K562 treated with DMSO at 1 percent for 24 hours (cell line): ENCODE measurements around the gene ADAMTS9. TPM values are rescaled to one million over a fixed set of nuclear protein-coding genes. Genes with fewer than 3 reads are reported as not detected.

ENCODE experiments used
- total RNA-seq: library from RNA; unstranded; fragments of 300-600 nt; gene quantifications from 2 replicates; pipeline ENCODE4 v1.2.3, GENCODE V29; 2022; ENCODE audit warnings: low read depth; ENCODE audit not compliant: insufficient read depth

ADAMTS9 gene, protein sequence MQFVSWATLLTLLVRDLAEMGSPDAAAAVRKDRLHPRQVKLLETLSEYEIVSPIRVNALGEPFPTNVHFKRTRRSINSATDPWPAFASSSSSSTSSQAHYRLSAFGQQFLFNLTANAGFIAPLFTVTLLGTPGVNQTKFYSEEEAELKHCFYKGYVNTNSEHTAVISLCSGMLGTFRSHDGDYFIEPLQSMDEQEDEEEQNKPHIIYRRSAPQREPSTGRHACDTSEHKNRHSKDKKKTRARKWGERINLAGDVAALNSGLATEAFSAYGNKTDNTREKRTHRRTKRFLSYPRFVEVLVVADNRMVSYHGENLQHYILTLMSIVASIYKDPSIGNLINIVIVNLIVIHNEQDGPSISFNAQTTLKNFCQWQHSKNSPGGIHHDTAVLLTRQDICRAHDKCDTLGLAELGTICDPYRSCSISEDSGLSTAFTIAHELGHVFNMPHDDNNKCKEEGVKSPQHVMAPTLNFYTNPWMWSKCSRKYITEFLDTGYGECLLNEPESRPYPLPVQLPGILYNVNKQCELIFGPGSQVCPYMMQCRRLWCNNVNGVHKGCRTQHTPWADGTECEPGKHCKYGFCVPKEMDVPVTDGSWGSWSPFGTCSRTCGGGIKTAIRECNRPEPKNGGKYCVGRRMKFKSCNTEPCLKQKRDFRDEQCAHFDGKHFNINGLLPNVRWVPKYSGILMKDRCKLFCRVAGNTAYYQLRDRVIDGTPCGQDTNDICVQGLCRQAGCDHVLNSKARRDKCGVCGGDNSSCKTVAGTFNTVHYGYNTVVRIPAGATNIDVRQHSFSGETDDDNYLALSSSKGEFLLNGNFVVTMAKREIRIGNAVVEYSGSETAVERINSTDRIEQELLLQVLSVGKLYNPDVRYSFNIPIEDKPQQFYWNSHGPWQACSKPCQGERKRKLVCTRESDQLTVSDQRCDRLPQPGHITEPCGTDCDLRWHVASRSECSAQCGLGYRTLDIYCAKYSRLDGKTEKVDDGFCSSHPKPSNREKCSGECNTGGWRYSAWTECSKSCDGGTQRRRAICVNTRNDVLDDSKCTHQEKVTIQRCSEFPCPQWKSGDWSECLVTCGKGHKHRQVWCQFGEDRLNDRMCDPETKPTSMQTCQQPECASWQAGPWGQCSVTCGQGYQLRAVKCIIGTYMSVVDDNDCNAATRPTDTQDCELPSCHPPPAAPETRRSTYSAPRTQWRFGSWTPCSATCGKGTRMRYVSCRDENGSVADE (N-terminal part only)
- total RNA-seq, result 0.07 TPM in 1 of 2 replicates, not detected in the other

DNA sequence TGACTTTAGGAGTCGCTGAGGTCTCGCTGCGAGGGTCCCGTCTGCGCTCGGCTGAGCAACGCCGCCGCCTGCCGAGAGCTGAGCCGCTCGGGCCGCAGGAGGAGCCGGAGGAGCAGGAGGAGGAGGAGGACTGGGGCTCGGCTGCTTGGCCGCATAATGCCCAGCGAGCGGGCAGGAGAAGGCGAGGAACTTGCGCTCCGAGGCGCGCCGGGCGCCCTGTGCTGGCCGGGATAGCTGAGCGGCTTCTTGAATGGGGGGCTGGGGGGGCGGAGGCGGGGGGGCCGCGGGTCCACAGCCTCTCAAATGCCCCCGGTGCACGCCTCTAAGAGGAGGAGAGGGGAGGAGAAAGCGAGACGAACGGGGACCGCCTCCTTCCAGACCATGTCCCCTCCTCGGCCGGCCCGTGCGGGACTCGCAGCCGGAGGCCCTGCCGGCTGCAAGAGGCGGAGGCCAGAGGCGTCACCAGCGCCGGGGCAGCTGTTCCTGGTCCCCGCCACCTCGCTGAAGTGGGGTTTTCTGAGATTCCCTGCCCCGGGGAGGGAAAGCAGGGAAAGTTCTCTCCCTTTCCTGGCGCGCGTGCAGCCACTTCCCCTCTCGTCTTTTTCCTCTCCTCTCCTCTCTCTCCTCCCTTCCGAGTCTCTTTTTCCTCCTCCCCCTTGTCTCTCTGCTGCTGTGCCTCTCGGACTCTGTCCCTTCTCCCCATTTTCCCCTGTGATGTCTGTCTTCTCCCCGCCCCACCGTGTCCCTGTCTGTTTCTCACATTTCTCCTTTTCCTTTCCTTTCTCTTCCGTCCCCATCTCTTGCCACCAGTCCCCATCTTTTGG, at the start of gene ADAMTS9:
ADAMTS9 (minus strand) TSS at position 220 of the 824 bp plus-strand sequence. CDS start 343 bp downstream, outside the sequence.

